ENCODE results near the gene UFSP1.

The UFSP1 gene

GRCh38 chr7:100888291-100888987 lies 1.1 kb downstream of the UFSP1 start:
- H3K4me1 ChIP-seq (ENCODE audit: control insufficient read depth in 2 of 2, insufficient read depth in 2 of 2, low read length in 2 of 2): peaks cover 35 to 39% of the 10 kb centered on the region in 2 donors
- H3K4me3 ChIP-seq (ENCODE audit: low read length in 2 of 2): peak overlapping the region; percentile 74 to 77
- peaks cover 40 to 49% of the 10 kb centered on the region in 2 donors for H3K36me3 ChIP-seq (ENCODE audit: control insufficient read depth in 2 of 2, insufficient read depth in 2 of 2, low read length in 2 of 2)
- H3K9ac ChIP-seq (ENCODE audit: low read depth in 1 of 2, low read length in 2 of 2): peak overlapping the region; percentile 85 to 86
- no peaks in the 10 kb centered on the region for H3K27me3 ChIP-seq (ENCODE audit: control insufficient read depth in 2 of 2, insufficient read depth in 2 of 2, low read length in 2 of 2)
- H3K27ac ChIP-seq (ENCODE audit: low read depth in 2 of 2, low read length in 2 of 2): peak overlapping the region; percentile 74 to 85
- H3K9me3 ChIP-seq (ENCODE audit: control insufficient read depth in 2 of 2, low read length in 2 of 2): no peaks in the 10 kb centered on the region

- Histone ChIP-seq H3K27ac (ENCODE audit: low read depth in 2 of 2, low read length in 2 of 2) (peak overlapping the region; percentile 74 to 77), H3K36me3 (ENCODE audit: control insufficient read depth in 2 of 2, insufficient read depth in 2 of 2, low read length in 2 of 2) (peaks cover 46 to 56% of the 10 kb centered on the region in 2 donors), H3K4me1 (ENCODE audit: control insufficient read depth in 2 of 2, insufficient read depth in 2 of 2, low read length in 2 of 2) (peaks cover 35 to 39% of the 10 kb centered on the region in 2 donors), H3K9me3 (ENCODE audit: control insufficient read depth in 2 of 2, low read length in 2 of 2) (no peaks in the 10 kb centered on the region), H3K27me3 (ENCODE audit: control insufficient read depth in 2 of 2, insufficient read depth in 2 of 2, low read length in 2 of 2) (no peaks in the 10 kb centered on the region), H3K9ac (ENCODE audit: low read depth in 1 of 2, low read length in 2 of 2) (peak overlapping the region; percentile 24 to 42), H3K4me3 (ENCODE audit: low read length in 2 of 2) (peak overlapping the region in 1 of 2 donors; percentile 74)
Measured at GRCh38 chr7:100887516-100888290, 1.8 kb downstream of the UFSP1 start.

GRCh38 chr7:100886936-100887515 lies 2.5 kb downstream of the UFSP1 start:
- H3K27ac ChIP-seq (ENCODE audit: low read depth in 2 of 2, low read length in 2 of 2): peak overlapping the region; percentile 74 to 77
- peak overlapping the region; percentile 32 to 42 for H3K9ac ChIP-seq (ENCODE audit: low read depth in 1 of 2, low read length in 2 of 2)
- H3K36me3 ChIP-seq (ENCODE audit: control insufficient read depth in 2 of 2, insufficient read depth in 2 of 2, low read length in 2 of 2): peaks cover 51 to 63% of the 10 kb centered on the region in 2 donors
- H3K27me3 ChIP-seq (ENCODE audit: control insufficient read depth in 2 of 2, insufficient read depth in 2 of 2, low read length in 2 of 2): no peaks in the 10 kb centered on the region
- H3K4me1 ChIP-seq (ENCODE audit: control insufficient read depth in 2 of 2, insufficient read depth in 2 of 2, low read length in 2 of 2): peaks cover 35 to 39% of the 10 kb centered on the region in 2 donors
- H3K9me3 ChIP-seq (ENCODE audit: control insufficient read depth in 2 of 2, low read length in 2 of 2): no peaks in the 10 kb centered on the region
- H3K4me3 ChIP-seq (ENCODE audit: low read length in 2 of 2): peak overlapping the region; percentile 3 to 51

GRCh38 chr7:100886142-100886935 lies 3.2 kb downstream of the UFSP1 start:
- Histone ChIP-seq H3K27me3 (ENCODE audit: control insufficient read depth in 2 of 2, insufficient read depth in 2 of 2, low read length in 2 of 2) (no peaks in the 10 kb centered on the region), H3K36me3 (ENCODE audit: control insufficient read depth in 2 of 2, insufficient read depth in 2 of 2, low read length in 2 of 2) (peaks cover 58 to 70% of the 10 kb centered on the region in 2 donors), H3K27ac (ENCODE audit: low read depth in 2 of 2, low read length in 2 of 2) (peak overlapping the region in 1 of 2 donors; percentile 77), H3K9me3 (ENCODE audit: control insufficient read depth in 2 of 2, low read length in 2 of 2) (no peaks in the 10 kb centered on the region), H3K4me3 (ENCODE audit: low read length in 2 of 2) (no peak overlapping the region), H3K4me1 (ENCODE audit: control insufficient read depth in 2 of 2, insufficient read depth in 2 of 2, low read length in 2 of 2) (peaks cover 35 to 39% of the 10 kb centered on the region in 2 donors), H3K9ac (ENCODE audit: low read depth in 1 of 2, low read length in 2 of 2) (no peak overlapping the region)

GRCh38 chr7:100885440-100886141 lies 3.9 kb downstream of the UFSP1 start:
- H3K36me3 ChIP-seq (ENCODE audit: control insufficient read depth in 2 of 2, insufficient read depth in 2 of 2, low read length in 2 of 2): peaks cover 60 to 72% of the 10 kb centered on the region in 2 donors
- H3K27me3 ChIP-seq (ENCODE audit: control insufficient read depth in 2 of 2, insufficient read depth in 2 of 2, low read length in 2 of 2): no peaks in the 10 kb centered on the region
- no peak overlapping the region for H3K4me3 ChIP-seq (ENCODE audit: low read length in 2 of 2)
- no peak overlapping the region for H3K27ac ChIP-seq (ENCODE audit: low read depth in 2 of 2, low read length in 2 of 2)
- no peak overlapping the region for H3K9ac ChIP-seq (ENCODE audit: low read depth in 1 of 2, low read length in 2 of 2)
- no peaks in the 10 kb centered on the region for H3K9me3 ChIP-seq (ENCODE audit: control insufficient read depth in 2 of 2, low read length in 2 of 2)
- H3K4me1 ChIP-seq (ENCODE audit: control insufficient read depth in 2 of 2, insufficient read depth in 2 of 2, low read length in 2 of 2): peaks cover 30 to 32% of the 10 kb centered on the region in 2 donors

- no peak overlapping the region for H3K9ac ChIP-seq (ENCODE audit: low read depth in 1 of 2, low read length in 2 of 2)
- H3K27ac ChIP-seq (ENCODE audit: low read depth in 2 of 2, low read length in 2 of 2): no peak overlapping the region
- H3K27me3 ChIP-seq (ENCODE audit: control insufficient read depth in 2 of 2, insufficient read depth in 2 of 2, low read length in 2 of 2): no peaks in the 10 kb centered on the region
- H3K4me3 ChIP-seq (ENCODE audit: low read length in 2 of 2): no peak overlapping the region
- H3K9me3 ChIP-seq (ENCODE audit: control insufficient read depth in 2 of 2, low read length in 2 of 2): no peaks in the 10 kb centered on the region
- H3K36me3 ChIP-seq (ENCODE audit: control insufficient read depth in 2 of 2, insufficient read depth in 2 of 2, low read length in 2 of 2): peaks cover 61 to 72% of the 10 kb centered on the region in 2 donors
- peaks cover 25 to 26% of the 10 kb centered on the region in 2 donors for H3K4me1 ChIP-seq (ENCODE audit: control insufficient read depth in 2 of 2, insufficient read depth in 2 of 2, low read length in 2 of 2)
Measured at GRCh38 chr7:100884736-100885439, 4.6 kb downstream of the UFSP1 start.

GRCh38 chr7:100882785-100883526 lies 6.6 kb downstream of the UFSP1 start:
- peaks cover 11% of the 10 kb centered on the region in 2 donors for H3K4me1 ChIP-seq (ENCODE audit: control insufficient read depth in 2 of 2, insufficient read depth in 2 of 2, low read length in 2 of 2)
- no peaks in the 10 kb centered on the region for H3K27me3 ChIP-seq (ENCODE audit: control insufficient read depth in 2 of 2, insufficient read depth in 2 of 2, low read length in 2 of 2)
- no peak overlapping the region for H3K4me3 ChIP-seq (ENCODE audit: low read length in 2 of 2)
- no peak overlapping the region for H3K9ac ChIP-seq (ENCODE audit: low read depth in 1 of 2, low read length in 2 of 2)
- H3K27ac ChIP-seq (ENCODE audit: low read depth in 2 of 2, low read length in 2 of 2): no peak overlapping the region
- H3K9me3 ChIP-seq (ENCODE audit: control insufficient read depth in 2 of 2, low read length in 2 of 2): no peaks in the 10 kb centered on the region
- H3K36me3 ChIP-seq (ENCODE audit: control insufficient read depth in 2 of 2, insufficient read depth in 2 of 2, low read length in 2 of 2): peaks cover 63 to 77% of the 10 kb centered on the region in 2 donors

GRCh38 chr7:100882201-100882600 lies 7.3 kb downstream of the UFSP1 start:
- no peak overlapping the region for H3K4me3 ChIP-seq (ENCODE audit: low read length in 2 of 2)
- H3K4me1 ChIP-seq (ENCODE audit: control insufficient read depth in 2 of 2, insufficient read depth in 2 of 2, low read length in 2 of 2): peaks cover 3 to 4% of the 10 kb centered on the region in 2 donors
- H3K27ac ChIP-seq (ENCODE audit: low read depth in 2 of 2, low read length in 2 of 2): no peak overlapping the region
- H3K9ac ChIP-seq (ENCODE audit: low read depth in 1 of 2, low read length in 2 of 2): no peak overlapping the region
- H3K9me3 ChIP-seq (ENCODE audit: control insufficient read depth in 2 of 2, low read length in 2 of 2): no peaks in the 10 kb centered on the region
- peaks cover 66 to 72% of the 10 kb centered on the region in 2 donors for H3K36me3 ChIP-seq (ENCODE audit: control insufficient read depth in 2 of 2, insufficient read depth in 2 of 2, low read length in 2 of 2)
- no peaks in the 10 kb centered on the region for H3K27me3 ChIP-seq (ENCODE audit: control insufficient read depth in 2 of 2, insufficient read depth in 2 of 2, low read length in 2 of 2)

Measured in mucosa of rectum (tissue), 2 donors.